Measurements from ENCODE around the gene PHF2. TPM values are rescaled to one million over a fixed set of nuclear protein-coding genes. Genes with fewer than 3 reads are reported as not detected.

PHF2 gene
- total and polyA plus RNA-seq, 2 donors (not counting 1 experiment from before 2014, with no cell fraction given): 11.0 to 28.8 TPM

DNA sequence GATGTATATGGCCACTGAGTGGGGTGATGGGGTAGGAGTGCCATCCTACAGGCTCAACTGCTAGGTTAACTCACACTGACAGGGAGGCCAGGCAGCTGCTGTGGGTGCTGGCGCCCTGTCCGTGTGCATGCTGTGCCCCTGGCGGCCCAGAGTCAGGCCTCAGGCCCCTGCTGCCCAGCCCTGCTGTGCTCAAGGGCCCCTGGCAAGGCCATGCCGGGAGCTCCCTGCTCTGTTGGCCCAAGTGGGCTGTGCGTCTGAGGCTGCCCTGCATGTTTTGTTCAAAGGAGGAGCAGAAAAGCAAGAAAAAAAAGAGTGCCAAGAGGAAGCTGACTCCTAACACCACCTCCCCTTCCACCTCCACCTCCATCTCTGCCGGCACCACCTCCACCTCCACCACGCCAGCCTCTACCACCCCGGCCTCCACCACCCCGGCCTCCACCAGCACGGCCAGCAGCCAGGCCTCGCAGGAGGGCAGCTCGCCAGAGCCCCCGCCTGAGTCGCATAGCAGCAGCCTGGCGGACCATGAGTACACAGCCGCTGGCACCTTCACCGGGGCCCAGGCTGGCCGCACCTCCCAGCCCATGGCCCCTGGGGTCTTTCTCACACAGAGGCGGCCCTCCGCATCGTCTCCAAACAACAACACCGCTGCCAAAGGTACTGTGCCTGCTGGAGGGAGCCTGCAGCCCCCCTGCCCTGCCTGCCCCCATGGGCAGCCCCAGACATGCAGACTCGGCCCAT lies 100.1 kb downstream of the PHF2 start:
- Mint-ChIP-seq H3K4me3 (no peak overlapping the region), H3K4me1 (no peaks in the 10 kb centered on the region), H3K9me3 (ENCODE audit: insufficient read depth) (no peaks in the 10 kb centered on the region), H3K27ac (no peak overlapping the region), H3K27me3 (no peaks in the 10 kb centered on the region)
- Histone ChIP-seq H3K79me2 (ENCODE audit: control insufficient read depth, insufficient read depth, low read length) (no peaks in the 10 kb centered on the region), H3K4me3 (ENCODE audit: control extremely low read depth in 1 of 5, extremely low read depth in 1 of 5, insufficient read depth in 1 of 5, low read depth in 2 of 5, low read length in 4 of 5) (no peak overlapping the region), H3K9me3 (ENCODE audit: control extremely low read depth in 1 of 3, control insufficient read depth in 2 of 3, insufficient read depth in 1 of 3, low read length in 2 of 3) (peaks cover 0 to 13% (median 0%) of the 10 kb centered on the region in 3 donors), H3K4me1 (ENCODE audit: control insufficient read depth in 2 of 2, insufficient read depth in 2 of 2, low read length in 2 of 2) (no peaks in the 10 kb centered on the region), H2AFZ (ENCODE audit: insufficient read depth, low read depth, low read length, poor library complexity, severe bottlenecking) (no peak overlapping the region), H3K4me2 (replicated peaks; ENCODE audit: low read depth, low read length, poor library complexity, severe bottlenecking) (no peak overlapping the region), H3K9ac (ENCODE audit: low read length) (no peak overlapping the region), H3K27ac (ENCODE audit: low read length in 2 of 2) (no peak overlapping the region), H3K27me3 (replicated peaks in 1 of 4; ENCODE audit: control extremely low read depth in 1 of 4, control insufficient read depth in 3 of 4, insufficient read depth in 4 of 4, low read length in 3 of 4) (no peaks in the 10 kb centered on the region), H4K20me1 (ENCODE audit: control insufficient read depth, insufficient read depth, low read length, poor library complexity, severe bottlenecking) (no peaks in the 10 kb centered on the region), H3K36me3 (replicated peaks in 1 of 2; ENCODE audit: control extremely low read depth in 1 of 2, control insufficient read depth in 1 of 2, extremely low read depth in 1 of 2, insufficient read depth in 2 of 2, low read length in 1 of 2) (peaks cover 0 to 27% of the 10 kb centered on the region in 2 experiments)
- DNase-seq: no peak
- TF ChIP-seq EZH2 (IDR thresholded peaks at IDR 0.05; ENCODE audit: borderline replicate concordance, insufficient read depth, low read depth, low read length, poor library complexity, severe bottlenecking): no peak
- TF ChIP-seq, protein P1, sequence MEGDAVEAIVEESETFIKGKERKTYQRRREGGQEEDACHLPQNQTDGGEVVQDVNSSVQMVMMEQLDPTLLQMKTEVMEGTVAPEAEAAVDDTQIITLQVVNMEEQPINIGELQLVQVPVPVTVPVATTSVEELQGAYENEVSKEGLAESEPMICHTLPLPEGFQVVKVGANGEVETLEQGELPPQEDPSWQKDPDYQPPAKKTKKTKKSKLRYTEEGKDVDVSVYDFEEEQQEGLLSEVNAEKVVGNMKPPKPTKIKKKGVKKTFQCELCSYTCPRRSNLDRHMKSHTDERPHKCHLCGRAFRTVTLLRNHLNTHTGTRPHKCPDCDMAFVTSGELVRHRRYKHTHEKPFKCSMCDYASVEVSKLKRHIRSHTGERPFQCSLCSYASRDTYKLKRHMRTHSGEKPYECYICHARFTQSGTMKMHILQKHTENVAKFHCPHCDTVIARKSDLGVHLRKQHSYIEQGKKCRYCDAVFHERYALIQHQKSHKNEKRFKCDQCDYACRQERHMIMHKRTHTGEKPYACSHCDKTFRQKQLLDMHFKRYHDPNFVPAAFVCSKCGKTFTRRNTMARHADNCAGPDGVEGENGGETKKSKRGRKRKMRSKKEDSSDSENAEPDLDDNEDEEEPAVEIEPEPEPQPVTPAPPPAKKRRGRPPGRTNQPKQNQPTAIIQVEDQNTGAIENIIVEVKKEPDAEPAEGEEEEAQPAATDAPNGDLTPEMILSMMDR (IDR thresholded peaks at IDR 0.05): no peak
- ATAC-seq (ENCODE audit: low read depth): no peak
- POLR2A ChIA-PET: no interaction called here
- 98% methylated on average over 22 of the region's 23 CpGs for WGBS (ENCODE audit: insufficient coverage)
- CTCF ChIA-PET: no interaction called here
- intact Hi-C loops (cut with micrococcal nuclease): no loop called here

DNA sequence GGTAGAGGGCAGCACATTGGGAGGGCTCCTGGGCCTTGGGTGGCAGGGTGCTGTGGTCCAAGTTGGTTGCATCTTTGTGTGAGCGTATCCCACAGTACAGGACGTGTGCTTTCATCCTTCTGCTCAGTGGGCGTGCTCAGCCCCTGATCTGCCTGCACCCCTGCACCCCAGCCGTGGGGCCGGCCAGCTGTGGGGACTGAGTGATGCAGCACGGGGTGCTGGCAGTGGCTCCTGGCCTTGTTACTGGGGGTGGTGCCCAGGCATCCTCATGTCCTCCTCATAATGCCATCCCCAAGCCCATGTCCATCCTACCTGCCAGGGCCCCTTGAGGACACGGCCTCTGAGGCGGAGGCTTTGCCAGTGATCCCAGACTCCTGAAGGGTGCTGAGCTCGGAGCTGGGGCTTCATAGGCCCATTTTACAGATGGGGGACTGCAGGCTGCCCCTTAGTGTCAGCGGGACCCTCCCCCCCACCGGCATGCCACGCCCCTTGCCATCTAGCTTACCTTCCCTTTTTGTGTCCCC lies 100.7 kb downstream of the PHF2 start:
- no peaks in the 10 kb centered on the region for H3K9me3 Mint-ChIP-seq (ENCODE audit: insufficient read depth)
- CTCF ChIA-PET: no interaction called here
- H3K79me2 ChIP-seq (ENCODE audit: control insufficient read depth, insufficient read depth, low read length): no peaks in the 10 kb centered on the region

More for the DNA sequence above, 100.7 kb downstream of the PHF2 start:
- H3K4me1 Mint-ChIP-seq: no peaks in the 10 kb centered on the region
- Histone ChIP-seq H3K9me3 (ENCODE audit: control extremely low read depth in 1 of 3, control insufficient read depth in 2 of 3, insufficient read depth in 1 of 3, low read length in 2 of 3) (peaks cover 0 to 13% (median 0%) of the 10 kb centered on the region in 3 donors), H3K27ac (ENCODE audit: low read length in 2 of 2) (no peak overlapping the region), H3K4me3 (ENCODE audit: control extremely low read depth in 1 of 5, extremely low read depth in 1 of 5, insufficient read depth in 1 of 5, low read depth in 2 of 5, low read length in 4 of 5) (no peak overlapping the region), H3K9ac (ENCODE audit: low read length) (no peak overlapping the region), H3K36me3 (replicated peaks in 1 of 2; ENCODE audit: control extremely low read depth in 1 of 2, control insufficient read depth in 1 of 2, extremely low read depth in 1 of 2, insufficient read depth in 2 of 2, low read length in 1 of 2) (peaks cover 0 to 27% of the 10 kb centered on the region in 2 experiments), H4K20me1 (ENCODE audit: control insufficient read depth, insufficient read depth, low read length, poor library complexity, severe bottlenecking) (no peaks in the 10 kb centered on the region), H3K27me3 (replicated peaks in 1 of 4; ENCODE audit: control extremely low read depth in 1 of 4, control insufficient read depth in 3 of 4, insufficient read depth in 4 of 4, low read length in 3 of 4) (peaks cover 0 to 5% (median 0%) of the 10 kb centered on the region in 4 experiments), H2AFZ (ENCODE audit: insufficient read depth, low read depth, low read length, poor library complexity, severe bottlenecking) (no peak overlapping the region), H3K4me2 (replicated peaks; ENCODE audit: low read depth, low read length, poor library complexity, severe bottlenecking) (no peak overlapping the region), H3K4me1 (ENCODE audit: control insufficient read depth in 2 of 2, insufficient read depth in 2 of 2, low read length in 2 of 2) (no peaks in the 10 kb centered on the region)
- H3K27me3 Mint-ChIP-seq: no peaks in the 10 kb centered on the region
- intact Hi-C loops (cut with micrococcal nuclease): no loop called here
- H3K27ac Mint-ChIP-seq: no peak overlapping the region
- H3K4me3 Mint-ChIP-seq: no peak overlapping the region
- TF ChIP-seq, protein P1 (IDR thresholded peaks at IDR 0.05): no peak
- TF ChIP-seq EZH2 (IDR thresholded peaks at IDR 0.05; ENCODE audit: borderline replicate concordance, insufficient read depth, low read depth, low read length, poor library complexity, severe bottlenecking): no peak
- DNase-seq (no peak), ATAC-seq (ENCODE audit: low read depth) (no peak)
- POLR2A ChIA-PET: no interaction called here
- 93% methylated on average over 9 of the region's 12 CpGs for WGBS (ENCODE audit: insufficient coverage)
